H1 (cell line): Measurements from ENCODE around the gene RTN4IP1. TPM values are rescaled to one million over a fixed set of nuclear protein-coding genes. Genes with fewer than 3 reads are reported as not detected.

ENCODE experiments used
- CTCF ChIA-PET: fragments of 300-600 bp; sonication (Branson Sonifier 250); formaldehyde crosslinking; loops from one replicate; lab custom pipeline; 2021; ENCODE audit not compliant: partially characterized antibody; lab: Charles Lee
- POLR2A ChIA-PET: fragments of 300-600 bp; sonication (Branson Sonifier 250); formaldehyde crosslinking; loops from one replicate; lab custom pipeline; 2021; ENCODE audit warnings: inconsistent platforms; ENCODE audit not compliant: partially characterized antibody; lab: Charles Lee
- DNase-seq, 2 experiments: peaks; one replicate each; pipeline versions ENCODE4 v3.0.0 to v3.0.0-alpha.2; 2010 to 2022; ENCODE audit warnings: low spot score in 2 of 2, low read depth in 1 of 2, mixed read lengths in 1 of 2
- FAIRE-seq: peaks from 2 replicates; lab custom pipeline; 2011; peaks lifted over from hg19 to GRCh38; lab: Jason Lieb, UNC
- H2AFZ ChIP-seq: 2 replicates; pipeline ENCODE4 v1.8.1; 2012; ENCODE audit warnings: low read length, inconsistent platforms
- H2AK5ac ChIP-seq: 2 replicates; pipeline ENCODE4 v1.6.1; 2013; ENCODE audit warnings: low read depth, low read length
- H2BK120ac ChIP-seq: replicated peaks from 2 replicates; pipeline ENCODE3; 2013; ENCODE audit warnings: low read depth, low read length, inconsistent platforms
- H2BK12ac ChIP-seq: 2 replicates; pipeline ENCODE4 v1.6.1; 2013; ENCODE audit warnings: low read depth, low read length
- H2BK15ac ChIP-seq: 2 replicates; pipeline ENCODE4 v1.6.1; 2013; ENCODE audit warnings: low read length
- H2BK20ac ChIP-seq: 2 replicates; pipeline ENCODE4 v1.6.1; 2013; ENCODE audit warnings: low read length
- H2BK5ac ChIP-seq: 2 replicates; pipeline ENCODE4 v1.6.1; 2013; ENCODE audit warnings: low read depth, low read length
- H3K14ac ChIP-seq: 2 replicates; pipeline ENCODE4 v1.6.1; 2013; ENCODE audit warnings: inconsistent platforms; ENCODE audit not compliant: insufficient read length
- H3K18ac ChIP-seq: 2 replicates; pipeline ENCODE4 v1.6.1; 2013; ENCODE audit warnings: low read length; ENCODE audit errors: extremely low read depth
- H3K23ac ChIP-seq: 2 replicates; pipeline ENCODE4 v1.6.1; 2013; ENCODE audit warnings: inconsistent platforms; ENCODE audit not compliant: insufficient read length
- H3K23me2 ChIP-seq: 2 replicates; pipeline ENCODE4 v1.6.1; 2013; ENCODE audit warnings: low read depth, low read length
- H3K27ac ChIP-seq: 2 replicates; pipeline ENCODE4 v1.6.1; 2011; ENCODE audit warnings: low read depth, low read length, inconsistent platforms
- H3K27me3 ChIP-seq, 4 experiments: replicated peaks in 1 of 4; 1 replicate in 1 of 4; 2 replicates in 3 of 4; pipeline versions ENCODE4 v1.6.1 to v1.8.1; 2011 to 2013; ENCODE audit warnings: low read length in 3 of 4, mild to moderate bottlenecking in 3 of 4, inconsistent platforms in 2 of 4, mixed read lengths in 2 of 4, moderate library complexity in 1 of 4; ENCODE audit not compliant: control insufficient read depth in 3 of 4, insufficient read depth in 3 of 4; ENCODE audit errors: extremely low read depth in 1 of 4
- H3K36me3 ChIP-seq, 4 experiments: 2 replicates each; pipeline versions ENCODE4 v1.6.1 to v1.8.1; 2011 to 2013; ENCODE audit warnings: mild to moderate bottlenecking in 4 of 4, low read length in 3 of 4, moderate library complexity in 2 of 4, control low read depth in 1 of 4, inconsistent platforms in 1 of 4; ENCODE audit not compliant: insufficient read depth in 4 of 4, control insufficient read depth in 2 of 4
- H3K4ac ChIP-seq: replicated peaks from 2 replicates; pipeline ENCODE3; 2013; ENCODE audit warnings: low read length, low read depth, mixed read lengths, inconsistent platforms; ENCODE audit not compliant: insufficient read length
- H3K4me1 ChIP-seq, 4 experiments: replicated peaks in 1 of 4; 1 replicate in 1 of 4; 2 replicates in 3 of 4; pipeline versions ENCODE4 v1.6.1 to v1.8.1; 2011 to 2013; ENCODE audit warnings: low read length in 3 of 4, inconsistent platforms in 2 of 4, mixed read lengths in 1 of 4; ENCODE audit not compliant: insufficient read depth in 4 of 4, control insufficient read depth in 3 of 4
- H3K4me2 ChIP-seq, 2 experiments: 2 replicates each; pipeline versions ENCODE4 v1.6.1 to v1.8.1; 2011 to 2013; ENCODE audit warnings: low read depth in 2 of 2, low read length in 2 of 2, control low read depth in 1 of 2, inconsistent platforms in 1 of 2, mild to moderate bottlenecking in 1 of 2; ENCODE audit not compliant: insufficient read depth in 1 of 2
- H3K4me3 ChIP-seq, 4 experiments: fragments of 200-600, 300-600 bp in 1 of 4; sonication (generic), shearing (Covaris generic), sonication (Bioruptor Twin) in 1 of 4; 2 replicates each; pipeline versions ENCODE4 v1.5.1 to v1.8.1; 2011 to 2016; ENCODE audit warnings: low read length in 4 of 4, low read depth in 3 of 4, control low read depth in 2 of 4, inconsistent platforms in 2 of 4, mild to moderate bottlenecking in 2 of 4, mixed read lengths in 1 of 4, moderate library complexity in 1 of 4; ENCODE audit not compliant: insufficient read depth in 2 of 4; ENCODE audit errors: extremely low read depth in 1 of 4
- H3K56ac ChIP-seq: replicated peaks from 2 replicates; pipeline ENCODE3; 2013; ENCODE audit warnings: low read depth, mild to moderate bottlenecking, mixed read lengths, low read length, inconsistent platforms; ENCODE audit not compliant: insufficient read length
- H3K79me1 ChIP-seq: 2 replicates; pipeline ENCODE4 v1.6.1; 2013; ENCODE audit warnings: low read depth, low read length, control low read depth
- H3K79me2 ChIP-seq, 2 experiments: 2 replicates each; pipeline versions ENCODE4 v1.6.1 to v1.8.1; 2012 to 2013; ENCODE audit warnings: low read length in 2 of 2, mild to moderate bottlenecking in 2 of 2, inconsistent platforms in 1 of 2; ENCODE audit not compliant: insufficient read depth in 2 of 2, control insufficient read depth in 1 of 2
- H3K9ac ChIP-seq, 4 experiments: replicated peaks in 1 of 4; 1 replicate in 1 of 4; 2 replicates in 3 of 4; pipeline versions ENCODE4 v1.6.1 to v1.8.1; 2011 to 2013; ENCODE audit warnings: low read depth in 3 of 4, low read length in 3 of 4, control low read depth in 2 of 4, mild to moderate bottlenecking in 2 of 4, moderate library complexity in 2 of 4, inconsistent platforms in 1 of 4; ENCODE audit errors: extremely low read depth in 1 of 4
- H3K9me3 ChIP-seq, 2 experiments: 2 replicates each; pipeline versions ENCODE4 v1.6.1 to v1.8.1; 2012 to 2013; ENCODE audit warnings: mild to moderate bottlenecking in 2 of 2, moderate library complexity in 2 of 2, control low read depth in 1 of 2, inconsistent platforms in 1 of 2, low read depth in 1 of 2, low read length in 1 of 2, mixed read lengths in 1 of 2; ENCODE audit not compliant: insufficient read depth in 2 of 2
- H4K20me1 ChIP-seq, 2 experiments: replicated peaks in 1 of 2; 2 replicates each; pipeline versions ENCODE3 to v1.8.1; 2011 to 2013; ENCODE audit warnings: inconsistent platforms in 2 of 2, low read length in 2 of 2, mild to moderate bottlenecking in 1 of 2; ENCODE audit not compliant: insufficient read depth in 2 of 2, control insufficient read depth in 1 of 2
- H4K5ac ChIP-seq: 2 replicates; pipeline ENCODE4 v1.6.1; 2013; ENCODE audit warnings: low read length, low read depth, mixed read lengths, inconsistent platforms; ENCODE audit not compliant: insufficient read length
- H4K8ac ChIP-seq: 2 replicates; pipeline ENCODE4 v1.8.0; 2013; ENCODE audit warnings: mild to moderate bottlenecking, moderate library complexity, low read length, inconsistent platforms; ENCODE audit not compliant: insufficient read depth; ENCODE audit errors: extremely low read depth
- H4K91ac ChIP-seq: replicated peaks from 2 replicates; pipeline ENCODE3; 2013; ENCODE audit warnings: low read length, mixed read lengths, inconsistent platforms; ENCODE audit not compliant: insufficient read length
- CBX8 ChIP-seq: fragments of 300-800, 300-1000 bp; sonication (generic); IDR thresholded peaks from 2 replicates; pipeline ENCODE4 v1.7.1; 2016; ENCODE audit warnings: low read depth, low read length, borderline replicate concordance
- SP4 ChIP-seq: IDR thresholded peaks from 2 replicates; pipeline ENCODE4 v1.6.1; 2012; ENCODE audit warnings: low read length, inconsistent platforms
- TBP ChIP-seq: IDR thresholded peaks from 2 replicates; pipeline ENCODE4 v1.6.1; 2011; ENCODE audit warnings: low read depth, low read length, improper control_type of control experiment
- WGBS, 2 experiments: shearing (Covaris generic) in 1 of 2; methylation state at CpG; one replicate each; pipeline versions ENCODE4 v1.1.6 to v1.1.7; 2013 to 2015; ENCODE audit warnings: low lambda C conversion rate in 2 of 2, mixed read lengths in 2 of 2, inconsistent platforms in 1 of 2, low coverage in 1 of 2, missing lambda C conversion rate in 1 of 2; ENCODE audit not compliant: insufficient replicate concordance in 2 of 2, insufficient coverage in 1 of 2, insufficient read length in 1 of 2; ENCODE audit errors: extremely low coverage in 1 of 2, missing lambda C conversion rate in 1 of 2; 5-methylcytosine and 5-hydroxymethylcytosine counted together
- polyA plus RNA-seq, 7 experiments: library from polyadenylated mRNA; depleted of rRNA in 3 of 7; stranded (reverse) in 5 of 7; unstranded in 2 of 7; fragments of >200 nt in 5 of 7; fragments of 200-250 nt in 2 of 7; gene quantifications; 1 replicate in 5 of 7; 2 replicates in 1 of 7; 4 replicates in 1 of 7; pipeline versions ENCODE4 v1.2.1 to v1.2.3, GENCODE V29; 2011 to 2013; ENCODE audit warnings: missing spikeins in 2 of 7, mixed read lengths in 2 of 7
- total RNA-seq: library from RNA; stranded (reverse); fragmentation: NEBNext Ultra II Directional; extraction: Animal tissue kit (Norgen Biotek cat#: 25700); gene quantifications from 2 replicates; pipeline ENCODE4 v1.2.1, GENCODE V29; 2021

The RTN4IP1 gene
- total and polyA plus RNA-seq, 2 of the 8 experiments (the other 6 are each of a cell fraction or from before 2014, with no cell fraction given), result 14.6 to 19.5 TPM

DNA sequence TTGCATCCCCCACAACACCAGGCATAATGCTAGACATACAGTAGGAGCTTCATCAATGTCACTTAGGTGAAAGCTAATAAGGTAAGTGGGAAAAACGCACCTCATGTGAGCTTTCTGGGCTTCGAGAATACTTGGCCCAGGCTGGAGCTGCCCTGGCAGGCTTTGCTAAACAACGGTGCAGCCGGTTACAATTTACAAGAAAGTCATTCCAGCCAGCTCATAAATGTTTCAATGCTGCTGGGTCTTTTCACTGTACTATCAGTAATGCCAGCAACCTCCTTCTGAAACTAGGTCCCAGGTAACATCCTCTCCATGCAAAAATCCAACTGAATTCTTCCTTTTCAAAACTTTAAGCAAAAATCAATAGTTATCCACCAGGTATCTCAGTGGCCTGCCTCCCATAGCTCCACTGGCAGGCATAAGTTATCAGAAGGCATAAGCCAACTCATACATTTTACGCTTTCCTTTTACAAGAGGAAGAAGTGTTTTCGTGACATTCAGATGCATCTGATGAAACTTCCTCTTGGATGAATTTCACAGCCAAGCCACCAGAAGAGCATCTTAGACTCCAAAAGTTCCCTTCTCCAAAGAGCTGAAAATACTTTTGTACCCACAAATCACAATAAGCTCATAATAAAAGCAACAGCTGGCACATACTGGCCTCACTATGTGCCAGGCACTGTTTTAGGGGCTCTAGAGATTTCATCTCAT, 56.3 kb downstream of the RTN4IP1 start:
- ChIA-PET CTCF (interaction anchor here (0.7 to 1.8 kb wide), 6 partner anchors 9 to 233 kb away, joined by 3 to 7 read pairs (median 4); no protein-coding TSS in a partner anchor), POLR2A (interaction anchor here (1.6 kb wide), 1 partner anchor 9 kb away, joined by 3 read pairs; no protein-coding TSS in a partner anchor)
- H3K4me3 ChIP-seq, result no peak overlapping the region
- H4K91ac ChIP-seq, result no peak overlapping the region
- DNase-seq (no peak), FAIRE-seq (no peak)
- H3K9me3 ChIP-seq, result no peaks in the 10 kb centered on the region
- H2AK5ac ChIP-seq, result no peak overlapping the region
- H3K79me2 ChIP-seq, result no peaks in the 10 kb centered on the region
- no peak overlapping the region for H4K8ac ChIP-seq
- WGBS, 2 experiments, result 87% methylated on average over 6 of the region's 6 CpGs; no CpG with 5 or more reads in 1 of the 2 experiments
- no peak overlapping the region for H3K14ac ChIP-seq
- H3K36me3 ChIP-seq, result peaks cover 0 to 10% (median 2%) of the 10 kb centered on the region in 4 experiments; a peak in 4 of 8 replicates
- no peak overlapping the region for H2BK5ac ChIP-seq
- H3K18ac ChIP-seq, result no peak overlapping the region
- H3K56ac ChIP-seq, result no peak overlapping the region
- H3K9ac ChIP-seq, result no peak overlapping the region
- H2BK20ac ChIP-seq, result no peak overlapping the region
- no peak overlapping the region for H2AFZ ChIP-seq
- H3K79me1 ChIP-seq, result no peaks in the 10 kb centered on the region
- no peak overlapping the region for H3K23ac ChIP-seq
- H3K23me2 ChIP-seq, result no peaks in the 10 kb centered on the region
- no peak overlapping the region for H2BK12ac ChIP-seq
- no peak overlapping the region for H3K27ac ChIP-seq
- H3K4ac ChIP-seq, result no peak overlapping the region
- H3K4me2 ChIP-seq, result no peak overlapping the region
- H2BK15ac ChIP-seq, result no peak overlapping the region
- no peaks in the 10 kb centered on the region for H4K20me1 ChIP-seq
- H4K5ac ChIP-seq, result no peak overlapping the region
- peaks cover 0 to 3% (median 0%) of the 10 kb centered on the region in 4 experiments; a peak in 1 of 7 replicates for H3K4me1 ChIP-seq
- no peaks in the 10 kb centered on the region for H3K27me3 ChIP-seq
- H2BK120ac ChIP-seq, result no peak overlapping the region
- no peak for TF ChIP-seq SP4
- TF ChIP-seq TBP, result no peak
- TF ChIP-seq CBX8, result no peak
